Measurements from ENCODE around the gene CD33.

DNA sequence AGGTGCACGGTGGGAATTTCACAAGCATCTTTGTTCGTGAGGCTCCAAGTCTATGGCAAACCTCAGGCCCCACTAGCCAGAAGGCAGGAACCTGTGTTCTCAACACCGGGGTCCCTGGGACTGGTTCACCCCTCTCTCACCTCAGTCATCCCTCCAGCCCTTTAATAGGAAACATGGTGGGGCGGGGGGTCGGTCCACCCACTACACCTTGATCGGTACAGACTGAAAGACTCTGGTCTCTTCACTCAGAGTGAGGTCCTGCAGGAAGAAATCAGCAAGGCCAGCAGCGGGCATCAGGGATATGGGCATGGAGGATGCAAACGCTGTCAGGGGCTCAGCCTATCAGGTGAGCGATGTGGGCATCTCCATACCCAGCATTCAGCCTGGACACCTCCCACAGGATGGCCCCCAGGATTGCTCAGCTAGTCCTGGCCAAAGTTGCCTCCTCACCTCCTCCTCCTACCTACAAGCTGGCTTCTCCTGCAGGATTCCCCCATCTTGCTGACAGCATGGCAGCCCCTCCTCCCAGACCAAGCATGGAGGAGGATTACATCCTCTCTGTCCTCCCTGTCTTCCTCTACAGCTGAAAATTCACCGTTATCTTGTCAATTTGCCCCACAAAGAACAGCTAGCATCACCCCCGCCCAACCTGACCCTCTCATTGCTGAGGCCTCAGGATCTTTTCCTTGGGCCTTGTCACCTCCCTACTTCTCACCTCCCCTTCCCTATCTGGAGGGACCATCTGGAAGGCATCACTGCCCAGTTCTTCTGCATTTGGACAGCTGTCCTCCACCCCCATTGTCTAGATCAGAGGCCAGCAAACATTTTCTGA is 37.3 kb upstream of the CD33 start:
- TF ChIP-seq, protein P1, sequence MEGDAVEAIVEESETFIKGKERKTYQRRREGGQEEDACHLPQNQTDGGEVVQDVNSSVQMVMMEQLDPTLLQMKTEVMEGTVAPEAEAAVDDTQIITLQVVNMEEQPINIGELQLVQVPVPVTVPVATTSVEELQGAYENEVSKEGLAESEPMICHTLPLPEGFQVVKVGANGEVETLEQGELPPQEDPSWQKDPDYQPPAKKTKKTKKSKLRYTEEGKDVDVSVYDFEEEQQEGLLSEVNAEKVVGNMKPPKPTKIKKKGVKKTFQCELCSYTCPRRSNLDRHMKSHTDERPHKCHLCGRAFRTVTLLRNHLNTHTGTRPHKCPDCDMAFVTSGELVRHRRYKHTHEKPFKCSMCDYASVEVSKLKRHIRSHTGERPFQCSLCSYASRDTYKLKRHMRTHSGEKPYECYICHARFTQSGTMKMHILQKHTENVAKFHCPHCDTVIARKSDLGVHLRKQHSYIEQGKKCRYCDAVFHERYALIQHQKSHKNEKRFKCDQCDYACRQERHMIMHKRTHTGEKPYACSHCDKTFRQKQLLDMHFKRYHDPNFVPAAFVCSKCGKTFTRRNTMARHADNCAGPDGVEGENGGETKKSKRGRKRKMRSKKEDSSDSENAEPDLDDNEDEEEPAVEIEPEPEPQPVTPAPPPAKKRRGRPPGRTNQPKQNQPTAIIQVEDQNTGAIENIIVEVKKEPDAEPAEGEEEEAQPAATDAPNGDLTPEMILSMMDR (IDR thresholded peaks at IDR 0.05), result no peak
- TF ChIP-seq POLR2A (IDR thresholded peaks at IDR 0.05), result no peak

Data from esophagus squamous epithelium (tissue), 4 donors.